ENCODE results near the gene FRY.

The FRY gene

GRCh38 chr13:32178763-32179162 lies 147.2 kb downstream of the FRY start:
- no peak for DNase-seq

- DNase-seq, result no peak
Measured at GRCh38 chr13:32179708-32180107, 148.1 kb downstream of the FRY start.

GRCh38 chr13:32187651-32188050 lies 156.1 kb downstream of the FRY start:
- no peak for DNase-seq

GRCh38 chr13:32191452-32191998 lies 160.0 kb downstream of the FRY start:
- DNase-seq, result no peak

- no peak for DNase-seq
Measured at GRCh38 chr13:32195713-32196112, 164.1 kb downstream of the FRY start.

- DNase-seq, result no peak
Measured at GRCh38 chr13:32199168-32199567, 167.6 kb downstream of the FRY start.

- DNase-seq, result no peak
Measured at GRCh38 chr13:32200741-32201140, 169.2 kb downstream of the FRY start.

GRCh38 chr13:32201809-32202208 lies 170.2 kb downstream of the FRY start:
- no peak for DNase-seq

- no peak for DNase-seq
Measured at GRCh38 chr13:32202268-32202667, 170.7 kb downstream of the FRY start.

- no peak for DNase-seq
Measured at GRCh38 chr13:32203221-32203620, 171.6 kb downstream of the FRY start.

- DNase-seq, result no peak
Measured at GRCh38 chr13:32203736-32204135, 172.2 kb downstream of the FRY start.

- peak; percentile 66 for DNase-seq
Measured at GRCh38 chr13:32205431-32206096, 174.0 kb downstream of the FRY start.

GRCh38 chr13:32206097-32206740 lies 174.6 kb downstream of the FRY start:
- peak; percentile 24 for DNase-seq

- DNase-seq, result no peak
Measured at GRCh38 chr13:32208860-32209259, 177.3 kb downstream of the FRY start.

GRCh38 chr13:32209652-32210051 lies 178.1 kb downstream of the FRY start:
- no peak for DNase-seq

- no peak for DNase-seq
Measured at GRCh38 chr13:32210101-32210500, 178.5 kb downstream of the FRY start.

GRCh38 chr13:32211813-32212212 lies 180.2 kb downstream of the FRY start:
- no peak for DNase-seq

GRCh38 chr13:32212421-32212820 lies 180.8 kb downstream of the FRY start:
- no peak for DNase-seq

- DNase-seq, result no peak
Measured at GRCh38 chr13:32213626-32214025, 182.1 kb downstream of the FRY start.

GRCh38 chr13:32214071-32214470 lies 182.5 kb downstream of the FRY start:
- DNase-seq, result no peak

- no peak for DNase-seq
Measured at GRCh38 chr13:32216281-32216680, 184.7 kb downstream of the FRY start.

GRCh38 chr13:32222046-32222676 lies 190.6 kb downstream of the FRY start:
- no peak for DNase-seq

GRCh38 chr13:32224916-32225315 lies 193.3 kb downstream of the FRY start:
- no peak for DNase-seq

- no peak for DNase-seq
Measured at GRCh38 chr13:32225481-32225931, 193.9 kb downstream of the FRY start.

All from DMS79 (cell line).